GM18867 (cell line): Measurements from ENCODE around the gene THAP3.
A peak's percentile ranks its signal among the peaks of the same experiment; 100 is the strongest.

ENCODE experiments used
- ATAC-seq: cut with Tn5 transposase; IDR thresholded peaks from one replicate; pipeline ENCODE4 v1.9.1; 2021; ENCODE audit warnings: mild to moderate bottlenecking, moderate library complexity; ENCODE audit not compliant: unreplicated experiment

The THAP3 gene

DNA sequence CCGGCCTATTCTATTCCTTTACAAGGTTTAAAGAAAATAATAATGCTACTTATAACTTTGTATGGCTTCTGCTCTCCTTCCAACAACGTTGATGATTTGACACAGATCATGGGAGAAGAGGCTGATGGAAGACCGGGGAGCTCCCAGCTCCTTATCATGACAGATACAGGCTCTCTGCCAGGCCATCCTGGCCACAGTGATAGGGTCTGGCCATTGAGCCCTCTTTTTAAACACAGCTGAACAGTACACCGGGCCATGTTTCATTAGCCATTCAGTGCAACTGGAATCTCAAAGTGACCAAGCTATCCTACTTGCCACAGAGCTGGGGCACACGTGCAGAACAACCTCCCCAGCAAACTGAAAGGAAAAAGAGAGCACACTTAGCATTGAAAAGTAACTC lies 42.0 kb downstream of the THAP3 start:
- ATAC-seq: no peak

DNA sequence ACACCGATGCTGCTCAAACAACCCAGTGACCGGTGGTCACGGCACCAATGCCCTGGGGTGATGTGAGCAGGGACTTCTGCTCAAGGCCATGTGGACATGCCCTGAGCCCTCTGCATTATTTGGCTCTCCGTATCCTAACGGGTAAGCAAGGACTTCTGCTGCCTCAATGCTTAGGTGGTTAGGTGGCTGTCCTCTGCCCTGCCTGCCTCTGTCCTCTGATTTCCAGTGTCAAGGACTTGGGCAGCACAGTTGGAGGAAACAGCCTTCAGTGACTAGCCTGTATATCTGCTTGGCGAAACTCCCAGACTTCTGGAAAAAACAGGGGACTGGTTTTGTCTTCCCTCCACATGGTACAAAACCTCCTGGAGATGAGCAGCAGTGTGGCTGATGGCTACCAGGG lies 42.5 kb downstream of the THAP3 start:
- no peak for ATAC-seq

DNA sequence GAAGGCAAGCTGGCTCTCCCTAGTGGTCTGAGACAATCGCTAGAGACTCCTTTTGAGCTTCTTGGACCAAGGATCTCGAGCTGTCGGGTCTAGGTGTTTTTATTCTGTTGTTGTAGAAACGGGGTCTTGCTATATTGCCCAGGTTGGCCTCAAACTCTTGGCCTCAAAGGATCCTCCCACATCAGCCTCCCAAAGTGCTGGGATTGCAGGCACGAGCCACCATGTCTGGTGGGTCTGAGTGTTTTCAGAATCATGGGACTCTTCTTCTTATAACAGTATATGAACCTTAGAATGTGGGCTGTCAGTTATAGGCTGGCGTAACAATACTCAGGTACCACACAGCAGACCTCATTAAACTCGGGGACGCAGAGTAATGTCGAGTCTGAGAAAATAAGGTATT lies 43.8 kb downstream of the THAP3 start:
- ATAC-seq: no peak

DNA sequence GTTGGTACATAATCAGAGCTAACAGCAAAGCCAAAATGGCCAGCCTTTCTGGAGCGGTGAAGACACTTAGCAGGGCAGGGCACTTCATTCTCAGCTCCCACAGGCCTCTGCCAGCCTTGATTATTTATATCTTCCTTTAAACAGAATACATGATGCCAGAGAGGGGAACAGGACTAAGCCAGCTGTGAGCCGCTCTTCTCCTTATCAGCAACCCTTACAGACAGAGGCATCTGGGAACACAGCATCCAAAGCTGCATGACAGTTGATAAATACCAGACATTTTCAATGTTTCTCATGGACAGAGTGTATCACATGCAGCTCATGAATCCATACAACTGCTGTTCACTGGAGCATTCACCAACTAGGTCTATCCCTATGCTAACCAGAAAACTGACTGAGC lies 47.9 kb downstream of the THAP3 start:
- ATAC-seq: no peak

DNA sequence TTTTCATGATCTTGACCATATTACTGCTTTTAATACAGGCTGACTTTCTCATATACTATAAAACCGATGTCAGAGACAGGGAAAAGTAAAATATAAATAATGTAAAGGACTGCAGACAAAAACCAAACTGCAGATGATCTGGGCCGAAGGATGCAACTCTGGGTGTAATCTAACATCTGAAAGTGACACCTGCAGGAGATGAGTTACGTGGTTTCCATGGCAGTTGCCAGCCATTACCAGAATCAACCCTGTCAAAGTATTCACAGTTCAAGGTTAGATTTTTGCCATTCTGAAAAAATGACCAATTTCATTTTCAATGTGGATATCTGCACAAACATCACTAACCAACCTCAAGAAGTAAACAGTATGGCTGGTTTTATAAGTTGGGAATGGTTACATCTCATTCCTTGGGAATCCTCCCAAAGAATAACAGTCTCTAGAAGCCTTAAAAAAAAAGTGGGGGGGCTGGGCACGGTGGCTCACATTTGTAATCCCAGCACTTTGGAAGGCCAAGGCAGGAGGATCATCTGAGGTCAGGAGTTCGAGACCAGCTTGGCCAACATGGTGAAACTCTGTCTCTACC lies 49.2 kb downstream of the THAP3 start:
- ATAC-seq: peak; percentile 48

DNA sequence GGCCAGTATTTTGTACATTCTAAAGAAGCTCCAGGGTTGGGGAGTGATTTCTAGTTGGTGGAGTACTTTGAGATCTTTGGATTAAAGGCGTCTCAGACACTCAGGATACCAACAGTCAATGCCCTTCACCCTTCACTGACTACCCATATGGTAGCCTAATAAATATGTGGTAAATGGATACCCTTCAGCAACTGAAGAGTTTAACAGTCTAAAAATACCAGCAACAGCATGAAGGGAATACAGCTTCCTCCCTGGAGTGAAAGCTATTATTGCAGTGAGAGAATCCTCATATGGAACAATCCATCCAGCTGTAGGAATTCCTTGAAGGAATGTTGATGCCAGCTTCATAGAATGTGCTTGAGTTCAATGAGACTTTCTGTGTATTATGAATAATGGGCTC lies 50.1 kb downstream of the THAP3 start:
- no peak for ATAC-seq

DNA sequence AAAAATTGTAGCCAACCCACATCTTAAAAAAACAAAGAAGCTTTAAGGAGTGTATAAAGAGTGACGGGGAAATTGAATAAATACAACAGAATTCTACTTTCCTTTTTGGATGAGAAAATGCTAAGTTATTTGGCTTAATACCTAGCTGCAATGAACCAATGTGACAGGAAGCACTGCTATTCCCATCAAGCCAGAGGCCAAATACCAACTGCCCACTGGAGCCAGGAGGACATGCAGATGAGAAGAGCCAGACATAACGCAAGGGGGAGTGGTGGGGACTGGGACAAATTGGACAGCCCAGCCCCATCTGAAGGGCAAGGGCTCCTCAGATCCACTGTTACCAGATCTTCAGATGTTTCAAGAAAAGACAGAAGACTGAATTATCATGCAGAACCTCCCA lies 51.3 kb downstream of the THAP3 start:
- ATAC-seq: no peak
